ENCODE results near the gene PRR32. TPM values are rescaled to one million over a fixed set of nuclear protein-coding genes. Genes with fewer than 3 reads are reported as not detected.

The PRR32 gene
- total and polyA plus RNA-seq, 2 of the 8 experiments (the other 6 are each of a cell fraction or from before 2014, with no cell fraction given), result not detected

- 98% methylated on average over 5 of the region's 5 CpGs; no CpG with 5 or more reads in 1 of the 2 experiments for WGBS, 2 experiments (ENCODE audit: extremely low coverage in 1 of 2, insufficient coverage in 1 of 2, insufficient read length in 1 of 2, insufficient replicate concordance in 2 of 2, low coverage in 1 of 2, low lambda C conversion rate in 2 of 2, missing lambda C conversion rate in 1 of 2)
- Histone ChIP-seq H2BK15ac (ENCODE audit: low read length) (no peak overlapping the region), H3K4me3 (ENCODE audit: extremely low read depth in 1 of 4, insufficient read depth in 2 of 4, low read depth in 3 of 4, low read length in 4 of 4) (no peak overlapping the region), H4K20me1 (replicated peaks in 1 of 2; ENCODE audit: control insufficient read depth in 1 of 2, insufficient read depth in 2 of 2, low read length in 2 of 2) (no peaks in the 10 kb centered on the region), H2BK12ac (ENCODE audit: low read depth, low read length) (no peak overlapping the region), H3K4me2 (ENCODE audit: insufficient read depth in 1 of 2, low read depth in 2 of 2, low read length in 2 of 2) (no peak overlapping the region), H3K56ac (replicated peaks; ENCODE audit: insufficient read length, low read depth, low read length) (no peak overlapping the region), H3K23me2 (ENCODE audit: low read depth, low read length) (no peaks in the 10 kb centered on the region), H2BK120ac (replicated peaks; ENCODE audit: low read depth, low read length) (no peak overlapping the region), H2AK5ac (ENCODE audit: low read depth, low read length) (no peak overlapping the region), H3K4ac (replicated peaks; ENCODE audit: insufficient read length, low read depth, low read length) (no peak overlapping the region), H3K36me3 (ENCODE audit: control insufficient read depth in 2 of 4, insufficient read depth in 4 of 4, low read length in 3 of 4) (no peaks in the 10 kb centered on the region), H3K4me1 (replicated peaks in 1 of 4; ENCODE audit: control insufficient read depth in 3 of 4, insufficient read depth in 4 of 4, low read length in 3 of 4) (no peaks in the 10 kb centered on the region), H4K5ac (ENCODE audit: insufficient read length, low read depth, low read length) (no peak overlapping the region), H3K27me3 (replicated peaks in 1 of 4; ENCODE audit: control insufficient read depth in 3 of 4, extremely low read depth in 1 of 4, insufficient read depth in 3 of 4, low read length in 3 of 4) (no peaks in the 10 kb centered on the region), H2BK20ac (ENCODE audit: low read length) (no peak overlapping the region), H3K79me2 (ENCODE audit: control insufficient read depth in 1 of 2, insufficient read depth in 2 of 2, low read length in 2 of 2) (no peaks in the 10 kb centered on the region), H4K8ac (ENCODE audit: extremely low read depth, insufficient read depth, low read length) (no peak overlapping the region), H3K9ac (replicated peaks in 1 of 4; ENCODE audit: extremely low read depth in 1 of 4, low read depth in 3 of 4, low read length in 3 of 4) (no peak overlapping the region), H3K23ac (ENCODE audit: insufficient read length) (no peak overlapping the region), H2BK5ac (ENCODE audit: low read depth, low read length) (no peak overlapping the region), H3K79me1 (ENCODE audit: low read depth, low read length) (no peaks in the 10 kb centered on the region), H2AFZ (ENCODE audit: low read length) (no peak overlapping the region), H3K14ac (ENCODE audit: insufficient read length) (no peak overlapping the region), H4K91ac (replicated peaks; ENCODE audit: insufficient read length, low read length) (no peak overlapping the region), H3K18ac (ENCODE audit: extremely low read depth, low read length) (no peak overlapping the region), H3K27ac (ENCODE audit: low read depth, low read length) (no peak overlapping the region), H3K9me3 (ENCODE audit: insufficient read depth in 2 of 2, low read depth in 1 of 2, low read length in 1 of 2) (no peaks in the 10 kb centered on the region)
- ChIA-PET POLR2A (ENCODE audit: partially characterized antibody) (no interaction called here), CTCF (ENCODE audit: partially characterized antibody) (no interaction called here)
- DNase-seq (ENCODE audit: low read depth in 1 of 2, low spot score in 2 of 2), result no peak
- no peak for FAIRE-seq
- no peak for TF ChIP-seq TEAD4 (IDR thresholded peaks at IDR 0.05; ENCODE audit: low read depth, low read length)
- no peak for TF ChIP-seq PHF8 (conservative IDR thresholded peaks at IDR 0.05; ENCODE audit: low read depth, low read length)
- TF ChIP-seq KDM4A (IDR thresholded peaks at IDR 0.05; ENCODE audit: low read depth, low read length, severe bottlenecking), result no peak
- TF ChIP-seq SP4 (IDR thresholded peaks at IDR 0.05; ENCODE audit: low read length), result no peak
- no peak for TF ChIP-seq ATF3 (IDR thresholded peaks at IDR 0.05; ENCODE audit: insufficient read depth, low read depth, low read length)
- TF ChIP-seq MAFK (IDR thresholded peaks at IDR 0.05; ENCODE audit: low read depth, low read length), result no peak
- TF ChIP-seq NANOG (IDR thresholded peaks at IDR 0.05; ENCODE audit: insufficient read depth, low read depth, low read length, poor library complexity, severe bottlenecking), result no peak
- no peak for TF ChIP-seq RAD21 (IDR thresholded peaks at IDR 0.05 in 1 of 2, conservative IDR thresholded peaks at IDR 0.05 in 1 of 2; ENCODE audit: low read depth in 2 of 2, low read length in 2 of 2)
- no peak for TF ChIP-seq HDAC2 (IDR thresholded peaks at IDR 0.05; ENCODE audit: borderline replicate concordance in 1 of 2, low read depth in 2 of 2, low read length in 2 of 2)
- no peak for TF ChIP-seq POU5F1 (IDR thresholded peaks at IDR 0.05; ENCODE audit: low read depth, low read length)
- no peak for TF ChIP-seq JUN (IDR thresholded peaks at IDR 0.05; ENCODE audit: low read depth, low read length)
- TF ChIP-seq MAX (IDR thresholded peaks at IDR 0.05), result no peak
These were observed 36.5 kb downstream of the PRR32 start for GRCh38 chrX:126855839-126856524.
